ENCODE measurements around the gene DVL2.

DNA sequence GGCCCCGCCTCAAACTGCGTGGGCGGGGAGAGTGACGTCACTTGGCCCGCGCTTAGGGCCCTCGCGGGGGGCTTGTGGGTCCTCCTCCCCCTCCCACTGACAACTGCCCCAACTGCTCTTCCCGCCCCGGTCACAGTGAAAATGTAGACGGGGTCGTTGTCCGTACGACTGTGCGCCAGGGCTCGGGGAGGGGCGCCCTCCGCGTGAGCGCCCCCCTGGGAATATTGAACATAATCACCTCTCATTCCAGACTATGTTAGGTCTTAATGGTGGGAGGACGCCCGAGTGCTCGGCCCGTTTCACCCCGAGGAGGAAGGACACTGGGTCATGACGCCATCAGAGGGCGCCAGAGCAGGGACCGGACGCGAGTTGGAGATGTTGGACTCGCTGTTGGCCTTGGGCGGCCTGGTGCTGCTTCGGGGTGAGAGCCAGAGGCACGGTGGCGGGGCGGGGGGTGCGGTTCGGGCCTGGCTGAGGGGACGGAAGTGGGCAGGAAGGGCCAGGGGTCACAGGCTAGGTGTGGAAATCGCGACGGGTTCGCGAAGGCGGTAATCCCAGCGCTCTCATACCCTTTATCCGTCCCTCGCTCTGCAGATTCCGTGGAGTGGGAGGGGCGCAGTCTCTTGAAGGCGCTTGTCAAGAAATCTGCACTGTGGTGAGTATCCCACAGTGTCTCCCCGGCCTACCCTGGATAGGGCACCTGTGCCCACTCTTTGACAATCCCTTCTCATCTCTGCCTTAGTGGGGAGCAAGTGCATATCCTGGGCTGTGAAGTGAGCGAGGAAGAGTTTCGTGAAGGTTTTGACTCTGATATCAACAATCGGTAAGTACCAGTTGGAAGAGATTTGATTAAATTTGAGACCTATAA, 18.1 kb upstream of the DVL2 start, which contains the start of gene ELP5:
- TF ChIP-seq, protein P1, sequence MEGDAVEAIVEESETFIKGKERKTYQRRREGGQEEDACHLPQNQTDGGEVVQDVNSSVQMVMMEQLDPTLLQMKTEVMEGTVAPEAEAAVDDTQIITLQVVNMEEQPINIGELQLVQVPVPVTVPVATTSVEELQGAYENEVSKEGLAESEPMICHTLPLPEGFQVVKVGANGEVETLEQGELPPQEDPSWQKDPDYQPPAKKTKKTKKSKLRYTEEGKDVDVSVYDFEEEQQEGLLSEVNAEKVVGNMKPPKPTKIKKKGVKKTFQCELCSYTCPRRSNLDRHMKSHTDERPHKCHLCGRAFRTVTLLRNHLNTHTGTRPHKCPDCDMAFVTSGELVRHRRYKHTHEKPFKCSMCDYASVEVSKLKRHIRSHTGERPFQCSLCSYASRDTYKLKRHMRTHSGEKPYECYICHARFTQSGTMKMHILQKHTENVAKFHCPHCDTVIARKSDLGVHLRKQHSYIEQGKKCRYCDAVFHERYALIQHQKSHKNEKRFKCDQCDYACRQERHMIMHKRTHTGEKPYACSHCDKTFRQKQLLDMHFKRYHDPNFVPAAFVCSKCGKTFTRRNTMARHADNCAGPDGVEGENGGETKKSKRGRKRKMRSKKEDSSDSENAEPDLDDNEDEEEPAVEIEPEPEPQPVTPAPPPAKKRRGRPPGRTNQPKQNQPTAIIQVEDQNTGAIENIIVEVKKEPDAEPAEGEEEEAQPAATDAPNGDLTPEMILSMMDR (IDR thresholded peaks at IDR 0.05), result peak in 4 of 6 experiments; percentile 4 to 25 (median 14)
- peak in 2 of 4 donors; percentile 42 to 65 for TF ChIP-seq POLR2A (IDR thresholded peaks at IDR 0.05)

Measured in esophagus squamous epithelium (tissue), 4 donors.